Measurements from ENCODE around the gene ARFGAP1. TPM values are rescaled to one million over a fixed set of nuclear protein-coding genes. Genes with fewer than 3 reads are reported as not detected.

ARFGAP1 gene
- total RNA-seq, 1 donor from 2014 or later = 81.6 TPM

DNA sequence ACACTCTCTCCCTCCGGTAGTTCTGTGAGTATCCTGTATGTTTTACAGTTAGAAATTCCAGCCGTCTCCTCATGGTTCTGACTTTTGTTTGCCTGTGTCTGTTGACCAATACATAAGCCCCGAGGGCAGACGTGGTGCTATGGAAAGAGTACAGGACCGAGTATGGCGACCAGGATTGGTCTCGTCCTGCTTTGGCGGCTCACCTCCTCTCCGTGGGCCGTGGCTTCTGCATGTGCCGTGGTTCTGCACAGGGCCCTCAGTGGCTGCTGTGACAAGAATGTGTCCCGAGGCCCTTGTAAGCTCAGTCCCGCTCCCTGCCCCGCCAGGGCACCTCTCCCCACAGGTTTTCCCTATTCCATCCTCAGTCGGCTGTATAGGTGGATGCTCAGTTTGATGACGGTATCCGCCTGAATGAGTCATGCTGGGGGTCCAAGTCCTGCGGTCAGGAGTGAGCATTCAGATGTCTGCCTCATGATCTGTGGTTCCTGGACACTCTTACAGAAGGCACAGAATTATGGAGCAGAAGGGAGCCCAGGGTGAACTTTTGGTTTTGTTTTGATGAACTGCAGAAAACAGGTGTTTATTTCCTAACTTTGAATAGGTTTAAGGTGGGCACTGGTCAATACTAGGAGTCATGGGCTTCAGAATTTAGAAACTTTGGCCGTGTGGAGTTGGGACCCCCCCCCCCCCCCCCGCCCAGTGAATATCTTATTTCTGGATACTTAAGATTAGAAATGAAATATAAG lies 1.2 kb downstream of the ARFGAP1 start:
- DNase-seq (ENCODE audit: low spot score) (no peak), ATAC-seq (no peak)
- intact Hi-C loops (cut with DNase I) = no loop called here

DNA sequence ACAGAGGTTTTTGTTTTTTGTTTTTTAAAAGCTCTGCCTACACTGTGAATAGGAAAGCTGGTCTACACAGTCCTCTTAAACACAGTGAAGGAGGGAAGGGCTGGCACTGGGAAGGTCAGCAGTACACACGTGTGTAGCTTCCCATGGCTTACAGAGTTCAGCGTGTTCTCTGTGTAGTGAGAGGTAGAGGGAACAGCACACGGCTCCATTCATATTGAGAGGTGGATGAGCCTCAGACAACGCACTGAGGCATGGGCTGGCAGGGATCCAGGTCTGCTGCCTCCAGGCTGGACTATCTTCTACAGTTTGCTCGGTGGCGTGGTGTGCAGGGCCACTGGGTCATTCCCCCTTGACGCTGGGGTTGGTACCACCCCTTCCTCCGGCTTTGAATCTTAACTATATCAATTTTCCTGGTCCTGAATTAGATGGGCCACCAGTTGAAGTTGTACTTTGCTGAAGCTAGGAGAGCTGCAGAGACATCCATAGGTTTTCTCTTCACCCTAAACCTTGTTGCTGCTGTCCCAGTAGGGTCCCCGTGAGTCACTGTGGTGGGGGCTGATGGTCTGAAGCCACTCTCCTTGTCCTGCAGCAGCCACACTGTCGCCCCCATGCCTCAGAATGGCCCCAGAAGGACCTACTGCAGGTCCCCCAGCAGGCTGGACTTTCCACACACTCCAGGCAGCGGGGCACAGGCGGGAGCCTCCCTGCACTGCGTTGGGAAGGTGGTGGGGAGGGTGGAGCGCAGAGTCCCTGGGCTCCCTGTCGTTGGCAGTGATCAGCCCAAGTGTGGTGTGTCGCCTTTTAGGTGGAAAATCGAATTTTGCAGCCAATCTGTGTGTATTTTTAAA lies 2.0 kb downstream of the ARFGAP1 start:
- intact Hi-C loops (cut with DNase I) = no loop called here
- ATAC-seq = no peak

DNA sequence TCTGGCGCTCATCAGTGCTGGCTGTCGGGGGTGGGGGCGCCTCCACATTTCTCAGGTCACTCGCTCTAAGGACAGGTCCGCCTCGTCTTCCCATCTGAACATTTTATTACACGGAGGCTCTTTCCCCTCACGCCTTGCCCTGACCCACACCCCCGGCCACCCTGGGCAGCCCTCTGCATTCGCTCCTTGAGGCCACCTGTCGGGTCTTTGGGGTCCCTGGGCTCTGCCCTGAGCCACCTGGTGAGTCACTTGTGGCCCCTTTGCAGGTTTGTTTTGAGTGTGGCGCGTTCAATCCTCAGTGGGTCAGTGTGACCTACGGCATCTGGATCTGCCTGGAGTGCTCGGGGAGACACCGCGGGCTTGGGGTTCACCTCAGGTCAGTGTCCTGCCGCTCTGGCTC lies 3.2 kb downstream of the ARFGAP1 start:
- intact Hi-C loops (cut with DNase I) = no loop called here
- no peak for ATAC-seq
- no peak for DNase-seq (ENCODE audit: low spot score)

More for the DNA sequence above, 2.0 kb downstream of the ARFGAP1 start:
- no peak for DNase-seq (ENCODE audit: low spot score)

DNA sequence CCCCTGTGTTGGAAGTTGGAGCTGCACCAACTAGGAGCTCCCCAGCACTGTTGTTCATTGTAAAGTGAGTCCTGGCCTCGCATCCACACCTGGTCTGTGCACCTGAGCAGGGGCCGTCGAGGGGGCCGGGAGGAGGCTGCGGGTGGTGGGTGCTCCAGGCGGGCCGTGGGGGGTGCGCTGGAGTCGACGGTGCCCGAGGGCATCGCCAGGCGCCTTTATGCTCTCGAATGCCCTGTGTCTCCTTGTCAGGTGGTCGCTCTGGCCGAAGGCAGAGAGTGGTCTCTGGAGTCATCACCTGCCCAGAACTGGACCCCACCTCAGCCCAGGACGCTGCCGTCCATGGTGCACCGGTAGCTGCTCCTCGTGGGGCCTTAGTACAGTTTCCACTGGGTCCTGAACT lies 4.3 kb downstream of the ARFGAP1 start:
- intact Hi-C loops (cut with DNase I) = no loop called here
- DNase-seq (ENCODE audit: low spot score) = no peak
- no peak for ATAC-seq

DNA sequence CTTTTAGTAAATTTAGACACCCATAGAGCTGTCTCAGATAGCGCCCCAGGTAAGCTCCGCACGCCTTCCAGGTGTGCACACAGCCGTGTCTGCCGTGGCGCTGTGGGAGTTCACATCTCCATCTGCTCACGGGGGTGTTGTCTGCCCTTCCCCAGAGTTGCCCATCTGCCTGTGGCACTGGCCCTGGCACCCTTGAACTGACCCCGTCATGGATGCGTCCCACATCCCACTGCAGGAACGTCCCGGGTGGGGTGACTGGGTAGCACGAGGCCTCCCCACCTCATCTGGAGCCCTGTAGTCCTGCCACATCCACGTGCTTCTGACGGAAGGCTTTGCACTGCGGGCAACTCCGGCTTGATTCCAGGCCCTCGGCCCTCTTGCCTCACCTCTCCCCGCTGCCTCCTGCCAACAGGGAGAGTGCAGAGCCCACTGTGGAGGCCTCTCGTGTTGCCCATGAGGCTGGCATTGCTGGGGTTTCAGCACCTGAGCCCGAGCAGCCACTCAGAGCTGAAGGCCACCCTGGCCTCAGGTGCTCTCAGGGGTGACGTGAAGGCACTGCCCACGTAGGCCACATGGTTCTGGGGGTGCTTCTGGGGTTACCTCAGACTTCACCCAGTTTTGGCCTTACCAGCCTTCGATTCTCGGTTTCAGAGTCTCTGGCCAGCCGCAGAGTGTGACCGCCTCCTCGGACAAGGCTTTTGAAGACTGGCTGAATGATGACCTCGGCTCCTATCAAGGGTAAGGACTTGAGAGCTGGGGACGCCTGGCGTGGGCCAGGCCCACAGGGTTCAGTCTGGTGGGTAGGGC lies 5.1 kb downstream of the ARFGAP1 start:
- DNase-seq (ENCODE audit: low spot score) = no peak
- no peak for ATAC-seq
- intact Hi-C loops (cut with DNase I) = no loop called here

DNA sequence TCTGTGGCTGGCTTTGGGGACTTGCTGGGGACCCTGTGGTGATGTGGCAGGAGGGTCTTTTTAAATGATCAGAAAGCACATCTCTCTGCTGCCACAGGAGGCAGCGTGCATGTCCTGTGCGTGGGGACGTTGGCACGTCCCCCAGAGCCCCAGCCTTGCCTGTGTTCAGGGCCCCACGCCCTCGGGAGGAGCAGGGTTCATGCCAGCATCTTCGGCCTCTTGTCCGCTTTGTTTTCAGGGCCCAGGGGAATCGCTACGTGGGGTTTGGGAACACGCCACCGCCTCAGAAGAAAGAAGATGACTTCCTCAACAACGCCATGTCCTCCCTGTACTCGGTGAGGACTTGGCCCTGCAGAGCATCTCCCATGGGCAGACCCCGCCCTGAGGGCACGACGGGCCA lies 6.0 kb downstream of the ARFGAP1 start:
- no peak for ATAC-seq
- DNase-seq (ENCODE audit: low spot score) = no peak
- intact Hi-C loops (cut with DNase I) = no loop called here

DNA sequence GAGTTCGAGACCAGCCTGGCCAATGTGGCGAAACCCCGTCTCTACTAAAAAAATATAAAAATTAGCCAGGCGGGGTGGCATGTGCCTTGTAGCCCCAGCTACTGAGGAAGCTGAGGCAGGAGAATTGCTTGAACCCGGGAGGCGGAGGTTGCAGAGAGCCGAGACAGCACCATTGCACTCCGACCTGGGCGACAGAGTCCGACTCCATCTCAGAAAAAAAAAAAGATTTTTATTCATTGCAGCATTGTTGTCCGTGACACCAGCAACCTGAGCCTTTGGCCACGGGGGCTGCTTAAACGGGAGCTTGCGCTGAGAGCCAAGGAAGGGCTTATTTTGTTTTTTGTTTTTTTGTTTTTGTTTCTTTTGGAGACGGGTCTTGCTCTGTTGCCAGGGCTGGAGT lies 7.3 kb downstream of the ARFGAP1 start:
- no peak for ATAC-seq
- no peak for DNase-seq (ENCODE audit: low spot score)
- intact Hi-C loops (cut with DNase I) = no loop called here

DNA sequence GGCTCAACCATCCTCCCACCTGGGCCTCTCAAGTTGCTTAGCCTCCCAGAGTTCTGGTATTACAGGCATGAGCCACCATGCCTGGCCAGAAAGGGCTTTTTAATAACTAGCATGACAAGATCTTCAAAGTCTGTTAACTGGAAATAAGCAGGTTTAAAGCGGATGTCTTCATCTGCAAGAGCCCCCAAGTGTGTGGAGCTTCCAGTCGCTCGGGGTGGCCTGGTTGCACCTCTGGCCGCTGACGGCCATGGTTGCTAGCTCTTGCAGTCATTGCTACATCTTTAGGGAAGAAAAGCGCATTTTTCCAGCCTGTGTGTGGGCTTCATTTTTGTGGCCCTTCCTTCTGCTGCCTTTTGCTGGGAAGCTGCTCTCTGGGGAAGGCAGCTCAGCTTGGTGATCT lies 7.8 kb downstream of the ARFGAP1 start:
- intact Hi-C loops (cut with DNase I) = no loop called here
- ATAC-seq = no peak
- DNase-seq (ENCODE audit: low spot score) = no peak

DNA sequence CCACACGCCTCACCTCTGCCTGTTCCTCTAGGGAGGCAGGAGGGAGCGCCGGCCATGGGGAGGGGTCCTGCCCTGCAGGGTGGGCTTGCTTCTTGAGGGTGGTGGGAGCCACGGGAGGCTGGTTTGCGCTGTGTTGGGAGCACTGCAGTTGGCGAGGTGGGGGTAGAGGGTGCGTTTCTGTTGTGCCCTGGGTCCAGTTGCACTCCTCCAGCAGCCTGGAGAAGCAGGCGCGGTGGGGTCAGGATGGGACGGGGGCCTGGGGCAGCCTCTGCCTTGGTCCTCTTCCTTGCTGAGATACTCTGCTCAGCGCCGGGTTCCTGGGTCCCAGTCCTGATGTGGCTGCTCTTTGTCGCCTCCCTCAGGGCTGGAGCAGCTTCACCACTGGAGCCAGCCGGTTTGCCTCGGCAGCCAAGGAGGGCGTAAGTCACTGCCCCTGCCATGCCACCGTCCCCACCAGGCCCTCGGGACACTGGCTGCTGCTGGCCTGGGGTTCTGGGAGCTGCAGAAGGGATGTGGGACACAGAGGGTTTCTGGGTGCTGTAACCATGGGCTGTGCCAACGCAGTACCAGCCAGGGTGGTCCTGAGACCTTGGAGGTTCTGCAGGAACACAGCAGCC lies 8.4 kb downstream of the ARFGAP1 start:
- intact Hi-C loops (cut with DNase I) = no loop called here
- DNase-seq (ENCODE audit: low spot score) = no peak
- no peak for ATAC-seq

DNA sequence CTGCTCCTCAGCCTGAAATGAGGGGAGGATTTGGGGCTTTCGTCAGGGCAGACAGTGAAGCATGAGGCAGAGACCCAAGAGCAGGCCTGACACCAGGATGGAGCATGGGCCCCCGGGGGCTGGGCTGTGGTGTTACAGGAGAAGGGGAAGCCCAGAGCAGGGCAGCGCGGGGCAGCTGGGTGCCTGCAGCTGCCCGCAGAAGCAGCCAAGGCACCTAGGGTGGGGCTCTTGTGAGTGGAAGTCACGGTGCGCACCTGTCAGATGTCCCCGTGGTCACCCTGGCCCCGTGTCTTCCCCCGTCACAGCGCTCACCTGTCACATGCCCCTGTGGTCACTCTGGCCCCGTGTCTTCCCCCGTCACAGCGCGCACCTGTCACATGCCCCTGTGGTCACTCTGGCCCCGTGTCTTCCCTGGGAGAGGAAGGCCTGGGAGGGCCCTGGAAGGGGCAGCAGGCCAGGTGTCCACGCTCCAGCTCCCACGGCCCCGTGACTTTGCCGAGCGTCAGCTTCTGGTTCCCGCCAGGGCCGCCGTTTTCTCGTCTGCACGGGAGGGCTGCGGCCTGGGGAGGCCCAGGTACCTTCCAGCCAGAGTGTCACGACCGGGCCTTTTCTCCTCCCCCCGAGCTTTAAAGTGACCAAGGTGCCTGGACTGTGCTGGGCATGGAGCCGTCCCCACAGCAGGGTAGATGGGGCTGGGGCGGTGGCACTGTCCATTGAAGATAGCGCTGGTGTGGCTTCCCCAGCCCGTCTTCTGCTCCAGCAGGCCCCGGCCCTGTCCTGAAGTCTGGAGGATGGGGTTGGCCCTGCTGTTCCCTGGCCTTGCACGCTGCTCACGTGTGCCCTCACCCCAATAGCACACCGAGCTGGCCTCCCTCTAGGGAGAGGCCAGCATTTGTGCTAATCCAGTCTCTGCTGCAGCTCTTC lies 9.4 kb downstream of the ARFGAP1 start:
- DNase-seq (ENCODE audit: low spot score) (no peak), ATAC-seq (no peak)
- intact Hi-C loops (cut with DNase I) = no loop called here

DNA sequence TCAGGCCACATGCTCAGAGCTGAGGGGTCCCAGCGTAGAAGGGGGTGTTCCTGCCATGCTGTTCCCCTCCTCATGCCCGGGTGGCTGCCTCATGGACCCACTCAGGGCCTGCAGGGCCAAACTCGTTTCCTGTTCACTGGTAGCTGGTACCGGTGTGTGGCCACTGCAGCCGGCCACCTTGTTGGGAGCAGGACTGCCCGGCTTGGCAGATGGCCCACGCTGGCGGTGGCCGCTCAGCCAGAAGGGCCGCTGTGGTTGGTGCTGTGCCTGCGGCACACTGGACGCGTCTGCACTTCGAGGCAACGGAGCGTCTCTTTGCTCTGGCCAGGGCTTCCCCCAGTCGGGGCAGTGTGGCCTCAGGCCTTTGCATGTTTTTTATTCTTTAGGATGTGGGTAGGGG lies 10.3 kb downstream of the ARFGAP1 start:
- intact Hi-C loops (cut with DNase I) = no loop called here
- DNase-seq (ENCODE audit: low spot score) (no peak), ATAC-seq (no peak)

DNA sequence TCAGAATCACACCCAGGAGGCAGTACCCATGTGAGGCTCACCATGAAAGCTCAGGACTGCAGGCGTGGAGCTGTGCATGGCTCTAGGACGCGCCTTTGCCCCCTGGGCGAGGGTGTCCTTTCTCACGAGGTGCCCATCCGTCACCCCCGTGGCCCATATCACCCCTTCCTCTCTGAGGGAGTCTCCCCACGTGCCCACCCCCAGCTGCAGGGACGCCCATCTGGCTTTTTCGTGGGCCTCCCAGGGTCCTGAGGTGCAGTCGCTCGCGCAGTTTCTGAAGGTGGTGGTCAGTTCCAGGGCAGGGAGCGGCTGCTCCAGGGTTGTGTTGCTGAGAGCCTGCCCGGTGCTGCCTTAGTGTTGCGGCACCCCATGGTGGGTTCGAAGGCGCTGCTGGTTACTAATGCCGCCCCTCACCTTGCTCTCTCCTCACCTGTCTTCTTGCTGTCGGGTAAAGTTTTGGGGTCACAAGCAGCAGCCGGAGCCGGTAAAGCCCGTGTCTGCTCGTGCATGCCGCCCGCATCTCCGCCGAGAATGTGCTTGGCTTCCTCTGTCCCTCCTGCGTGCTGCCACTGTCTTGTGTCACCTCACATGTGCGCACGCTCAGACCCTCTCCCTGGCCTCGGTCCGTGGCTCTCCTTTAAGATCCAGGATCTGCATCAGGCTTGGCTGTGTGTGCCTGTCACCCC lies 10.9 kb downstream of the ARFGAP1 start:
- DNase-seq (ENCODE audit: low spot score) (no peak), ATAC-seq (no peak)
- intact Hi-C loops (cut with DNase I) = no loop called here

DNA sequence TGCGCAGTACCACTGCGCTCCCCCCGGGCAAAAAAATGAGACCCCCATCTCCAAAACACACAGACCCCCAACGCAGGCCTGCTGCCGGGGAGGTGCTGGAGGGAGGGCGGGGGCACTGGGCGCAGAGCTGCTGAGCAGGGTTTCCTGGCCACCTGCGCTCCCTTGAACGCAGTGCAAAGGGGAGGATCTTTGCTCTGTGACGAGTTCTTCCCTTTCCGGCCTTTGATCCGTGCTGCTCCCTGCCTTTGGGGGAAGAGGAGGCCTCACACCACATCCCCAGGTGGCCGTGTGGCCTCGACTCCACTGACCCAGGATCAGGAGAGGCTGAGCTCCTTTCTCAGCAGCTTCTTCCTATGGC lies 11.4 kb downstream of the ARFGAP1 start:
- intact Hi-C loops (cut with DNase I) = no loop called here
- ATAC-seq (no peak), DNase-seq (ENCODE audit: low spot score) (no peak)

DNA sequence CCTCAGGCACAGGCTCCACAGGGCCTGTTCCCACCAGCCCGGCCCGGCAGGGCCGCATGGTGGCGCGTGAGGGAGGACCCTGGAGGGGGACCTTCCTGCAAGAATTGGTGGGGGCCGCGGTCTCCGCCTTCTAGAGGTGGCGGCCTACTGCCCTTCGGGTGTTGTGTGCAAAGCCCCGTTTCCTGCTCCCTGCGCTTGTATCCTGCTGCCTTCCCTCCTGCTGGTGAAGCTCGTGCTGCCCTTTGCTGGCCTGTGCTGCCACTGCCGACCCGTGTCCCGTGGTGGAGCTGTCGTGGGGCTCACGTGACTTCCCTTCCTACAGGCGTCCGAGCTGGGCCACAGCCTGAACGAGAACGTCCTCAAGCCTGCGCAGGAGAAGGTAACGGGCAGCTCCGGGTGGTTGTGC lies 11.9 kb downstream of the ARFGAP1 start:
- intact Hi-C loops (cut with DNase I) = no loop called here
- DNase-seq (ENCODE audit: low spot score) (no peak), ATAC-seq (no peak)

DNA sequence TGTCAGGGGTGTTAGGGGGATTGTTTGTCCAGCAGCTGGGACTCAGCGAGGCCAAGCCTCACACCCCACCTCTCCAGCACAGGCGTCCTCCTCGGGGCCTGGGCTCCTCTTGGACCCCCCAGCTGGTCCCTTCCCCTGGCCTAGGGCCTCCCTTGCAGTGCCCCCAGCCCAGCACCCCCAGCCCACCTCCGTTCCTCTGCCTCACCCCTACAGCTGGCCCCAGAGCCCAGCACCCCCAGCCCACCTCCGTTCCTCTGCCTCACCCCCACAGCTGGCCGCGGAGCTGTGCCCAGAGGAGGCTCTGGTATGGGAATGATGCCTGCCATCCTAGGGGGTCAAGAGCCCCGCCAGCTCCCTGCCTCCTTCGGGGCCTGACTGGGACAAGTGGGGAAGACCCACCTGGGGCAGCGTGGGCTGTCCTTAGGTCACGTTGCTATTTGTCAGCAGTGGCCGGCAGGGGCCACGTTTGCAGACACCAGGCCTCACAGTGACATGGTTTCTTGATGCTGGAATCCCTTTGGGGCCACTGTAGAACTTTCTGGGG lies 12.4 kb downstream of the ARFGAP1 start:
- no peak for ATAC-seq
- intact Hi-C loops (cut with DNase I) = no loop called here
- DNase-seq (ENCODE audit: low spot score) = no peak

DNA sequence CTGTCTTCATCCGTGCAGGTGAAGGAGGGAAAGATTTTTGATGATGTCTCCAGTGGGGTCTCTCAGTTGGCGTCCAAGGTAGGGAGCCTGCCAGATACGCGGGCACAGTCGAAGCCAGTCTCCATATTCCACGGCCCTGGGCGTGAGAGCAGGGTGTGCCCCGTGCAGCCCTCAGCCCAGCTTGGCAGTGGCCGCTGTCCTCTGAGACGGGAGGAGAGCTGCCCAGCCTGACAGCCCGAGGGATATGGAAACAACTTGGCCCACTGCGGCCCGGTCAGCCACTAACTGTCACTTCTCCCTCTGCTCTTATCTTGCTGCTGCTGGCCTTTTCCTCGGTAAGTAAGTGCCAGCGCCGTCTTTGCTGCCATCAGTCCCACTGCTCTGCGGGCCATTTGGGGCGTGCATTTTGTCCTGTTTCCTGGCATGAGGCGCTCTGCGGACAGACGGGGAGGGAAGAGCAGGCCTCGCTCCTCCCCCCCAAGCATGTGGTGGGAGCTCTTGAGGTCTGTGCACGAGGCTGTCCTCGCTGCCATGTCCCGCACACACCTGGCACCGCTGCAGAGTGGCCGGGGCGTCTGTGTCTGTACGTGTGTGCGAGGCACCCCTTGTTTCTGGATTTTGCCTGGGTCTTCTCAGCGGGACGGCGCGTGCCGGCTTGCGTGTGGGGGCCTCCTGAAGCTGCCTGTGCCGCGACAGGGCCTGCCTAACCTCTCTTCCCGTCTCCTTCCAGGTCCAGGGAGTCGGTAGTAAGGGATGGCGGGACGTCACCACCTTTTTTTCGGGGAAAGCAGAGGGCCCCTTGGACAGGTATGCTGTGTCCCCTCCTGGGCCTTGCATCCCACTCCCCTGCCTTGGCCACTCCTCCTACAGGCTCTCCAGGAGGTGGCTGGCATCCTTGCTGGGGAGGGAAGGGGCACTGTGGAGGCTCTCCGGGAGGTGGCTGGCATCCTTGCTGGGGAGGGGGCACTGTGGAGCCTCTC lies 13.3 kb downstream of the ARFGAP1 start:
- DNase-seq (ENCODE audit: low spot score) (no peak), ATAC-seq (no peak)
- intact Hi-C loops (cut with DNase I) = no loop called here

Data from sciatic nerve (tissue), 2 donors.